Measurements from ENCODE around the gene CES3. TPM values are rescaled to one million over a fixed set of nuclear protein-coding genes. Genes with fewer than 3 reads are reported as not detected.
A peak's percentile ranks its signal among the peaks of the same experiment; 100 is the strongest.
"Not testable (repeated sequence)": the region's sequence is repeated elsewhere in the genome, so short reads cannot be mapped to it uniquely, and the experiment has no call there.

Gene CES3
- total RNA-seq, 1 donor from 2014 or later: 1.7 TPM

DNA sequence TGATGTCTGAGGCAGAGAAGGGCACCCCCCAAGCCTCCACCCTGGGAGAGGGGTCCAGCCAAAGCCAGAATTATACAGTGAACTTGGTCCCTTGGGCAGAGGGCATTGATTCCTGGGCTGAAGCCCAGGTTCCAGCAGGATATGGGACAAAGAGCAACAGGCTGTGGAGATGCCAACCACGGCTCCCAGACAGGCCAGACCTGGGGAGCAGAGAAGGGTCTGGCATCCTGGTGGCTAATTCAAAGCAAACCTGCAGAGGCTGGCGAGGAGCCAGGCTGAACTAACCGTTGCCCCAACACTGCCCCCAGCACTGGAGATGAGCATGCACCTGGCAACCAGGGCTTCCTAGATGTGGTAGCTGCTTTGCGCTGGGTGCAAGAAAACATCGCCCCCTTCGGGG, 3.0 kb downstream of the CES3 start:
- DNase-seq (ENCODE audit: low read depth): no peak

GRCh38 chr16:66968847-66969246, 7.8 kb downstream of the CES3 start:
- DNase-seq (ENCODE audit: low read depth): no peak

GRCh38 chr16:66970775-66971720, 10.0 kb downstream of the CES3 start:
- DNase-seq (ENCODE audit: low read depth): no peak

DNA sequence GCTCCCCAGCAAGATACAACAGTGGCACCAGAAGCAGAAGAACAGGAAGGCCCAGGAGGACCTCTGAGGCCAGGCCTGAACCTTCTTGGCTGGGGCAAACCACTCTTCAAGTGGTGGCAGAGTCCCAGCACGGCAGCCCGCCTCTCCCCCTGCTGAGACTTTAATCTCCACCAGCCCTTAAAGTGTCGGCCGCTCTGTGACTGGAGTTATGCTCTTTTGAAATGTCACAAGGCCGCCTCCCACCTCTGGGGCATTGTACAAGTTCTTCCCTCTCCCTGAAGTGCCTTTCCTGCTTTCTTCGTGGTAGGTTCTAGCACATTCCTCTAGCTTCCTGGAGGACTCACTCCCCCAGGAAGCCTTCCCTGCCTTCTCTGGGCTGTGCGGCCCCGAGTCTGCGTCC, 11.9 kb downstream of the CES3 start:
- no peak for DNase-seq (ENCODE audit: low read depth)

- DNase-seq (ENCODE audit: low read depth): no peak
Observed at GRCh38 chr16:66973716-66974115, 12.7 kb downstream of the CES3 start.

GRCh38 chr16:66974156-66974931, 13.3 kb downstream of the CES3 start:
- DNase-seq (ENCODE audit: low read depth): not testable (repeated sequence)

DNA sequence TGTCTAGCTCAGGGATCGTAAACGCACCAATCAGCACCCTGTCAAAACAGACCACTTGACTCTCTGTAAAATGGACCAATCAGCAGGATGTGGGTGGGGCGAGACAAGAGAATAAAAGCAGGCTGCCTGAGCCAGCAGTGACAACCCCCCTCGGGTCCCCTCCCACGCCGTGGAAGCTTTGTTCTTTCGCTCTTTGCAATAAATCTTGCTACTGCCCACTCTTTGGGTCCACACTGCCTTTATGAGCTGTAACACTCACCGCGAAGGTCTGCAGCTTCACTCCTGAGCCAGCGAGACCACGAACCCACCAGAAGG, 13.8 kb downstream of the CES3 start:
- not testable (repeated sequence) for DNase-seq (ENCODE audit: low read depth)

- no peak for DNase-seq (ENCODE audit: low read depth)
Observed at GRCh38 chr16:66975302-66975893, 14.3 kb downstream of the CES3 start.

- no peak for DNase-seq (ENCODE audit: low read depth)
Observed at GRCh38 chr16:66976746-66977145, 15.7 kb downstream of the CES3 start.

- DNase-seq (ENCODE audit: low read depth): peak; percentile 82
Observed at GRCh38 chr16:66977341-66978113, 16.5 kb downstream of the CES3 start.

GRCh38 chr16:66979011-66979717, 18.1 kb downstream of the CES3 start:
- DNase-seq (ENCODE audit: low read depth): no peak

DNA sequence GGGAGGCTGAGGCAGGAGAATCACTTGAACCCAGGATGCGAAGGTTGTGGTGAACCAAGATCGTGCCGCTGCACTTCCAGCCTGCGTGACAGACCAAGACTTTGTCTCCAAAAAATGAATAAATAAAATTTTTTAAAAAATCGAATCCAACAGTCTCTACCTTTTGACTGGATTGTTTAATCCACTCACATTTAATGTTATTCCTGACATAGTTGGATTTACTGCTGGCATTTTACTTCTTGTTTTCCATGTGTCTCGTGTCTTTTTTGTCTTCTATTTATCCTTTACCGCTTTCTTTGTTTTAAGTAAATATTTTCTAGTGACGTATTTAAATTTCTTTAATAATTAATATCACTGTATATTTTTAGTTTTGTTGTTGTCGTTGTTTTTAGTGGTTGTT, 22.0 kb downstream of the CES3 start:
- no peak for DNase-seq (ENCODE audit: low read depth)

- DNase-seq (ENCODE audit: low read depth): no peak
Observed at GRCh38 chr16:66984892-66985311, 23.8 kb downstream of the CES3 start.

DNA sequence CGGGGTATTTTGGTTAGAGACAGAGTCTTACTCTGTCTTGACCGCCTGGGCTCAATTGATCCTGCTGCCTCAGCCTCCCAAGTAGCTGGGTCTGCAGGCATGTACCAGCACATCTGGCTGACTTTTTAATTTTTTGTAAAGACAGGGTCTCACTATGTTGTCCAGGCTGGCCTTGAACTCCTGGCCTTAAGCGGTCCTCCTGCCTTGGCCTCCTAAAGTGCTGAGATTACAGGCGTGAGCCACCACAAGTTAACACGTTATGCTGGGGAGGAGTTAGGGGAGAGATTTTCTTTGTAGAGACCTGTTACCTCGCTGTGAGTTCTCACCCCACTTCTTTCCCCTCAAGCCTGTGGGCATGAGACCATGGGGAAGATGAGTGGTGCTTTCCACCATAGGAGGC, 25.5 kb downstream of the CES3 start:
- DNase-seq (ENCODE audit: low read depth): no peak

- DNase-seq (ENCODE audit: low read depth): no peak
Observed at GRCh38 chr16:66988197-66988788, 27.2 kb downstream of the CES3 start, which contains the start of gene CES4A. CES4A (plus strand) TSS chr16:66988589; CDS start chr16:66988773, 184 bp downstream.

DNA sequence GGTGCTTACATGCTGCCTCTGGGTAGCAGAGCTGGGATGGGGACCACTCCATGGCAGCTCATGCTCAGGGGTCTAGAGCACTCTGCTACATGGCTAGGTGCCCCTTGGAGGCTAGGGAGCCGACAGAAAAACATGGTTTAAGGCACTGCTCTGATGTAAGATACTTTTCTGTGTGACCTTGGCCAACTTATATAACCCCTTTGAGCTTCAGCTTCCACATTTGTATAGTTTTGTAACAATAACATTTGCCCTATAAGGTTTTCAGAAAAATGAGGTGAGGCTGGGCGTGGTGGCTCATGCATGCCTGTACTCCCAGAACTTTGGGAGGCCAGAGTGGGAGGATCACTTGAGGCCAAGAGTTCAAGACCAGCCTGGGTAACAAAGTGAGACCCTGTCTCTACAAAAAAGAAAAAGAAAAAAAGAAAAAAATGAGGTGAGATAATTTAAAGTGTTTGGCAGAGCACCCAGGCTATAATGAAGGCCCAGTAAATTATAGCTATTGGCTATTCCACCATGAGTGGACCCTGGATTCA, 30.5 kb downstream of the CES3 start:
- no peak for DNase-seq (ENCODE audit: low read depth)

DNA sequence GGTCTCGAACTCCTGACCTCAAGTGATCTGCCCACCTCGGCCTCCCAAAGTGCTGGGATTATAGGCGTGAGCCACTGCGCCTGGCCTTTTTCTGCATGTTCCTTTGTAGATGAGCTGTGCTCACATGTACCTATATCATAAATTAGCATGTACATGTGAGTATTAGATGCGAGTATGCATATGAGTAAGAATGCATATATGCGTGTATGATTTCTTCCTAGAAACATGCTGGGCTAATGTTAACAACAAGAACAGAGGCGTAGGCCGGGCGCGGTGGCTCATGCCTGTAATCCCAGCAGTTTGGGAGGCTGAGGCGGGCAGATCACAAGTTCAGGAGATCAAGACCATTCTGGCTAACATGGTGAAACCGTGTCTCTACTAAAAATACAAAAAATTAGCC, 32.5 kb downstream of the CES3 start:
- DNase-seq (ENCODE audit: low read depth): not testable (repeated sequence)

- DNase-seq (ENCODE audit: low read depth): peak; percentile 74
Observed at GRCh38 chr16:66996324-66996982, 35.4 kb downstream of the CES3 start.

- peak; percentile 57 for DNase-seq (ENCODE audit: low read depth)
Observed at GRCh38 chr16:66996983-66997358, 35.9 kb downstream of the CES3 start.

All from myocyte (in vitro differentiated cells).